HepG2 (cell line): Measurements from ENCODE around the gene CCDC197. TPM values are rescaled to one million over a fixed set of nuclear protein-coding genes. Genes with fewer than 3 reads are reported as not detected.

Experiments
- AHR ChIP-seq: IDR thresholded peaks from 2 replicates; pipeline ENCODE4 v1.6.1; 2018; ENCODE audit warnings: missing genetic modification reagents, missing compliant biosample characterization
- CTCF ChIP-seq: sonication (generic); formaldehyde crosslinking; IDR thresholded peaks from 2 replicates; pipeline ENCODE4 v1.5.0; 2020; ENCODE audit warnings: mild to moderate bottlenecking, missing genetic modification reagents, moderate library complexity
- ERF ChIP-seq: IDR thresholded peaks from 2 replicates; pipeline ENCODE4 v1.6.1; 2018; ENCODE audit warnings: missing biosample characterization, missing genetic modification reagents
- NR3C1 ChIP-seq: sonication (generic); formaldehyde crosslinking; IDR thresholded peaks from 2 replicates; pipeline ENCODE4 v1.4.0; 2020; ENCODE audit warnings: missing genetic modification reagents
- SALL1 ChIP-seq: sonication (generic); formaldehyde crosslinking; IDR thresholded peaks from 2 replicates; pipeline ENCODE4 v1.8.0; 2022; ENCODE audit warnings: mild to moderate bottlenecking, missing genetic modification reagents
- ZFP91 ChIP-seq: sonication (generic); formaldehyde crosslinking; IDR thresholded peaks from 2 replicates; pipeline ENCODE4 v1.9.0; 2022; ENCODE audit warnings: missing genetic modification reagents, mild to moderate bottlenecking, borderline replicate concordance
- ZNF644 ChIP-seq: IDR thresholded peaks from 2 replicates; pipeline ENCODE4 v1.6.1; 2016; ENCODE audit warnings: low read depth
- polyA plus RNA-seq, 8 experiments: library from polyadenylated mRNA; depleted of rRNA in 3 of 8; stranded (reverse) in 7 of 8; unstranded in 1 of 8; fragments of >200 nt; fragmentation: Illumina TruSeq in 4 of 8; extraction: Trizol in 4 of 8; gene quantifications; 2 replicates each; pipeline versions ENCODE4 v1.2.1 to v1.2.3, GENCODE V29; 2011 to 2016; ENCODE audit warnings: low read depth in 4 of 8, missing spikeins in 1 of 8, mixed read lengths in 1 of 8; ENCODE audit not compliant: insufficient read depth in 1 of 8
- total RNA-seq, 5 experiments: library from RNA; depleted of rRNA; stranded (reverse); fragments of >200 nt; fragmentation: Illumina TruSeq; extraction: Trizol; gene quantifications; 2 replicates each; pipeline ENCODE4 v1.2.3, GENCODE V29; 2016; ENCODE audit warnings: low read depth in 1 of 5
- TF ChIP-seq, protein P1 (sequence below), 2 experiments: sonication (generic) in 1 of 2; formaldehyde crosslinking in 1 of 2; IDR thresholded peaks; 2 replicates each; pipeline versions ENCODE4 v1.4.0 to v1.6.1; 2018 to 2020; ENCODE audit warnings: missing genetic modification reagents in 2 of 2, borderline replicate concordance in 1 of 2, low read depth in 1 of 2, mild to moderate bottlenecking in 1 of 2, missing biosample characterization in 1 of 2
- TF ChIP-seq, protein P2 (sequence below): sonication (generic); formaldehyde crosslinking; IDR thresholded peaks from 2 replicates; pipeline ENCODE4 v1.4.0; 2020; ENCODE audit warnings: missing genetic modification reagents, mild to moderate bottlenecking, borderline replicate concordance
- TF ChIP-seq, protein P3 (sequence below): sonication (generic); formaldehyde crosslinking; IDR thresholded peaks from 2 replicates; pipeline ENCODE4 v1.4.0; 2020; ENCODE audit warnings: mild to moderate bottlenecking, missing genetic modification reagents

Gene CCDC197
- total and polyA plus RNA-seq, 2 of the 13 experiments (the other 11 are each of a cell fraction or from before 2014, with no cell fraction given): 0.11 to 0.13 TPM

- TF ChIP-seq ZFP91 (CRISPR knock-in tag) (peak; percentile 50; the same call in 1 of the 2 replicates), NR3C1 (CRISPR knock-in tag) (no peak), AHR (no peak), CTCF (CRISPR knock-in tag) (peak; percentile 91), SALL1 (CRISPR knock-in tag) (peak; percentile 10; the same call in 1 of the 2 replicates), ZNF644 (CRISPR knock-in tag) (peak; percentile 21; the same call in 1 of the 2 replicates), ERF (CRISPR knock-in tag) (0 out of 2 replicates have a peak, but pooled peaks have one; percentile 42)
- TF ChIP-seq, protein P1, sequence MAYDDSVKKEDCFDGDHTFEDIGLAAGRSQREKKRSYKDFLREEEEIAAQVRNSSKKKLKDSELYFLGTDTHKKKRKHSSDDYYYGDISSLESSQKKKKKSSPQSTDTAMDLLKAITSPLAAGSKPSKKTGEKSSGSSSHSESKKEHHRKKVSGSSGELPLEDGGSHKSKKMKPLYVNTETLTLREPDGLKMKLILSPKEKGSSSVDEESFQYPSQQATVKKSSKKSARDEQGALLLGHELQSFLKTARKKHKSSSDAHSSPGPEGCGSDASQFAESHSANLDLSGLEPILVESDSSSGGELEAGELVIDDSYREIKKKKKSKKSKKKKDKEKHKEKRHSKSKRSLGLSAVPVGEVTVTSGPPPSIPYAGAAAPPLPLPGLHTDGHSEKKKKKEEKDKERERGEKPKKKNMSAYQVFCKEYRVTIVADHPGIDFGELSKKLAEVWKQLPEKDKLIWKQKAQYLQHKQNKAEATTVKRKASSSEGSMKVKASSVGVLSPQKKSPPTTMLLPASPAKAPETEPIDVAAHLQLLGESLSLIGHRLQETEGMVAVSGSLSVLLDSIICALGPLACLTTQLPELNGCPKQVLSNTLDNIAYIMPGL (CRISPR knock-in tag; IDR thresholded peaks at IDR 0.05; ENCODE audit: borderline replicate concordance in 1 of 2, low read depth in 1 of 2): 0 out of 4 replicates have a peak, but pooled peaks of 1 of the 2 experiments have one; percentile 26
- TF ChIP-seq, protein P2, sequence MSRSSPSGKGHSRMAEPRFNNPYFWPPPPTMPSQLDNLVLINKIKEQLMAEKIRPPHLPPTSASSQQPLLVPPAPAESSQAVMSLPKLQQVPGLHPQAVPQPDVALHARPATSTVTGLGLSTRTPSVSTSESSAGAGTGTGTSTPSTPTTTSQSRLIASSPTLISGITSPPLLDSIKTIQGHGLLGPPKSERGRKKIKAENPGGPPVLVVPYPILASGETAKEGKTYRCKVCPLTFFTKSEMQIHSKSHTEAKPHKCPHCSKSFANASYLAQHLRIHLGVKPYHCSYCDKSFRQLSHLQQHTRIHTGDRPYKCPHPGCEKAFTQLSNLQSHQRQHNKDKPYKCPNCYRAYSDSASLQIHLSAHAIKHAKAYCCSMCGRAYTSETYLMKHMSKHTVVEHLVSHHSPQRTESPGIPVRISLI: no peak
- TF ChIP-seq, protein P3, sequence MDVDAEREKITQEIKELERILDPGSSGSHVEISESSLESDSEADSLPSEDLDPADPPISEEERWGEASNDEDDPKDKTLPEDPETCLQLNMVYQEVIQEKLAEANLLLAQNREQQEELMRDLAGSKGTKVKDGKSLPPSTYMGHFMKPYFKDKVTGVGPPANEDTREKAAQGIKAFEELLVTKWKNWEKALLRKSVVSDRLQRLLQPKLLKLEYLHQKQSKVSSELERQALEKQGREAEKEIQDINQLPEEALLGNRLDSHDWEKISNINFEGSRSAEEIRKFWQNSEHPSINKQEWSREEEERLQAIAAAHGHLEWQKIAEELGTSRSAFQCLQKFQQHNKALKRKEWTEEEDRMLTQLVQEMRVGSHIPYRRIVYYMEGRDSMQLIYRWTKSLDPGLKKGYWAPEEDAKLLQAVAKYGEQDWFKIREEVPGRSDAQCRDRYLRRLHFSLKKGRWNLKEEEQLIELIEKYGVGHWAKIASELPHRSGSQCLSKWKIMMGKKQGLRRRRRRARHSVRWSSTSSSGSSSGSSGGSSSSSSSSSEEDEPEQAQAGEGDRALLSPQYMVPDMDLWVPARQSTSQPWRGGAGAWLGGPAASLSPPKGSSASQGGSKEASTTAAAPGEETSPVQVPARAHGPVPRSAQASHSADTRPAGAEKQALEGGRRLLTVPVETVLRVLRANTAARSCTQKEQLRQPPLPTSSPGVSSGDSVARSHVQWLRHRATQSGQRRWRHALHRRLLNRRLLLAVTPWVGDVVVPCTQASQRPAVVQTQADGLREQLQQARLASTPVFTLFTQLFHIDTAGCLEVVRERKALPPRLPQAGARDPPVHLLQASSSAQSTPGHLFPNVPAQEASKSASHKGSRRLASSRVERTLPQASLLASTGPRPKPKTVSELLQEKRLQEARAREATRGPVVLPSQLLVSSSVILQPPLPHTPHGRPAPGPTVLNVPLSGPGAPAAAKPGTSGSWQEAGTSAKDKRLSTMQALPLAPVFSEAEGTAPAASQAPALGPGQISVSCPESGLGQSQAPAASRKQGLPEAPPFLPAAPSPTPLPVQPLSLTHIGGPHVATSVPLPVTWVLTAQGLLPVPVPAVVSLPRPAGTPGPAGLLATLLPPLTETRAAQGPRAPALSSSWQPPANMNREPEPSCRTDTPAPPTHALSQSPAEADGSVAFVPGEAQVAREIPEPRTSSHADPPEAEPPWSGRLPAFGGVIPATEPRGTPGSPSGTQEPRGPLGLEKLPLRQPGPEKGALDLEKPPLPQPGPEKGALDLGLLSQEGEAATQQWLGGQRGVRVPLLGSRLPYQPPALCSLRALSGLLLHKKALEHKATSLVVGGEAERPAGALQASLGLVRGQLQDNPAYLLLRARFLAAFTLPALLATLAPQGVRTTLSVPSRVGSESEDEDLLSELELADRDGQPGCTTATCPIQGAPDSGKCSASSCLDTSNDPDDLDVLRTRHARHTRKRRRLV: no peak
Observed at GRCh38 chr14:94036313-94037167, 39.4 kb downstream of the CCDC197 start (continued).
